ENCODE measurements around the gene SMOC2. TPM values are rescaled to one million over a fixed set of nuclear protein-coding genes. Genes with fewer than 3 reads are reported as not detected.

Gene SMOC2
- polyA plus RNA-seq, 1 of the 3 experiments (the other 2 are of a cell fraction), result not detected

DNA sequence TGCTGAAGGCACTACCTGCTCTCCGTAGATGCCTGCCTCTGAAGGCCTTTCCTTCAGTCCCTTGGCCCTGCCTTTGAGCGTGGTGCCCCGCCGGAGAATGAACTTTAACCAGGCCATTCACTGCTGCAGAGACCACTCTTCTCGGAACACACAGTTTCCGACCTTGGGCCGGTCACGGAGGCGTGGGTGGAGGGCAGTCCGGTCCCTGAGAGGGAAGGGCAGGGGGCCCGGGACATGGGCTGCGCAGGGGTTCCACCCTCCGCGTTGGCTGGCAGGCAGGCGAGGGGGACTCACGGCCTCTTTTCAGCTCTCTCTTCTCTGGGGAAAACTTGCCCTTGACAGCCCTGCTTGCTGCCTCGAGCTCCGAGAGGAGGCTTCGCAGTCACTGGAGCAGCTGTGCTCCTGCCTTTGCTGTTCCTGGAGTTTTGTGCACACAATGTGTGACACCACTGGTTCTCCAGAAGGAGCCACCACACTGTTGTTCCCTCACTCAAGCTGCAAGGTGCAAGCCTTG is 187.8 kb downstream of the SMOC2 start:
- 56% methylated on average over 8 of the region's 19 CpGs for WGBS (ENCODE audit: low lambda C conversion rate)
- no peak for DNase-seq
- Histone ChIP-seq H3K9ac (no peak overlapping the region), H3K9me2 (no peaks in the 10 kb centered on the region), H3K36me3 (replicated peaks in 1 of 2; ENCODE audit: control insufficient read depth in 1 of 2, insufficient read depth in 2 of 2, low read length in 1 of 2) (no peaks in the 10 kb centered on the region), H2AFZ (ENCODE audit: low read depth) (no peak overlapping the region), H3K79me2 (ENCODE audit: insufficient read depth) (no peaks in the 10 kb centered on the region), H3F3A (replicated peaks; ENCODE audit: insufficient read depth) (no peaks in the 10 kb centered on the region), H3K4me3 (ENCODE audit: low read depth in 2 of 2, low read length in 1 of 2) (no peak overlapping the region), H3K9me3 (no peaks in the 10 kb centered on the region), H3K4me1 (ENCODE audit: control insufficient read depth in 1 of 2, insufficient read depth in 2 of 2, low read depth in 1 of 2, low read length in 1 of 2) (peaks cover 0 to 34% of the 10 kb centered on the region in 2 experiments; a peak in 1 of 4 replicates), H4K20me1 (ENCODE audit: insufficient read depth) (no peaks in the 10 kb centered on the region), H3K27me3 (ENCODE audit: insufficient read depth) (no peaks in the 10 kb centered on the region), H3K27ac (ENCODE audit: low read depth in 2 of 2, low read length in 1 of 2) (no peak overlapping the region; a peak in 1 of 4 replicates), H3K4me2 (no peak overlapping the region)
- TF ChIP-seq RXRA (IDR thresholded peaks at IDR 0.05; ENCODE audit: borderline replicate concordance, low read depth) (no peak), FOXJ3 (CRISPR knock-in tag; IDR thresholded peaks at IDR 0.05) (no peak), GABPA (IDR thresholded peaks at IDR 0.05; ENCODE audit: low read depth) (no peak), MEF2A (IDR thresholded peaks at IDR 0.05; ENCODE audit: borderline replicate concordance, low read depth) (no peak), FOXM1 (IDR thresholded peaks at IDR 0.05; ENCODE audit: low read depth) (no peak), RFX5 (IDR thresholded peaks at IDR 0.05; ENCODE audit: low read length) (no peak)
- TF ChIP-seq, protein P1, sequence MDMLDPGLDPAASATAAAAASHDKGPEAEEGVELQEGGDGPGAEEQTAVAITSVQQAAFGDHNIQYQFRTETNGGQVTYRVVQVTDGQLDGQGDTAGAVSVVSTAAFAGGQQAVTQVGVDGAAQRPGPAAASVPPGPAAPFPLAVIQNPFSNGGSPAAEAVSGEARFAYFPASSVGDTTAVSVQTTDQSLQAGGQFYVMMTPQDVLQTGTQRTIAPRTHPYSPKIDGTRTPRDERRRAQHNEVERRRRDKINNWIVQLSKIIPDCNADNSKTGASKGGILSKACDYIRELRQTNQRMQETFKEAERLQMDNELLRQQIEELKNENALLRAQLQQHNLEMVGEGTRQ (IDR thresholded peaks at IDR 0.05; ENCODE audit: borderline replicate concordance, low read depth, low read length), result no peak
- CTCF ChIA-PET, result interaction anchor here (0.8 to 1.2 kb wide), 2 partner anchors 11 to 26 kb away, joined by 3 read pairs; no protein-coding TSS in a partner anchor
- POLR2A ChIA-PET, result no interaction called here

DNA sequence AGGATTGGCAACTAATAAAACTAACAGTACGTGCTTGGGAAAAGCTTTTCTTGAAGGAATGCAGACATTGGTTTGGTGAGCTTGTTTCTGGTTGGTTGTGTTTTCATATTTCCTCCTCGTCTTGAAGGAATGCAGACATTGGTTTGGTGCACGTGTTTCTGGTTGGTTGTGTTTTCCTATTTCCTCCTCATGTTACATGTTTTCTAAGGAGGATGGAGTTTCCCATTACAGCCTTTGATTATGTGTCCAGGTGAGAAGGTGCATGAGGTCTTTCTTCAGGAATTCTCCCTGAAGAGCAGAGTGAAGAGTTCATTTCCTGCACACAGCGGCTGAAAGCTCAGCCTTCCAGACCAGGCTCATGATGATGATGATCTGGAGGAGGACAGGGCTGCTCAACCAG is 190.6 kb downstream of the SMOC2 start:
- ChIA-PET CTCF (interaction anchor here (1.4 kb wide), 1 partner anchor 82 kb away, joined by 3 read pairs; no protein-coding TSS in a partner anchor), POLR2A (no interaction called here)
- Histone ChIP-seq H3K4me1 (ENCODE audit: control insufficient read depth in 1 of 2, insufficient read depth in 2 of 2, low read depth in 1 of 2, low read length in 1 of 2) (peaks cover 0 to 35% of the 10 kb centered on the region in 2 experiments; a peak in 1 of 4 replicates), H3K4me3 (ENCODE audit: low read depth in 2 of 2, low read length in 1 of 2) (no peak overlapping the region), H3K9me3 (no peaks in the 10 kb centered on the region), H4K20me1 (ENCODE audit: insufficient read depth) (no peaks in the 10 kb centered on the region), H3K4me2 (no peak overlapping the region), H3K27ac (ENCODE audit: low read depth in 2 of 2, low read length in 1 of 2) (no peak overlapping the region; a peak in 1 of 4 replicates), H3K79me2 (ENCODE audit: insufficient read depth) (no peaks in the 10 kb centered on the region), H3K36me3 (replicated peaks in 1 of 2; ENCODE audit: control insufficient read depth in 1 of 2, insufficient read depth in 2 of 2, low read length in 1 of 2) (no peaks in the 10 kb centered on the region), H3K9me2 (no peaks in the 10 kb centered on the region), H3K9ac (no peak overlapping the region), H2AFZ (ENCODE audit: low read depth) (no peak overlapping the region), H3K27me3 (ENCODE audit: insufficient read depth) (no peaks in the 10 kb centered on the region), H3F3A (replicated peaks; ENCODE audit: insufficient read depth) (no peaks in the 10 kb centered on the region)
- no peak for TF ChIP-seq FOXJ3 (CRISPR knock-in tag; IDR thresholded peaks at IDR 0.05)
- TF ChIP-seq TAF1 (IDR thresholded peaks at IDR 0.05; ENCODE audit: borderline replicate concordance, low read depth, low read length), result no peak
- TF ChIP-seq, protein P2, sequence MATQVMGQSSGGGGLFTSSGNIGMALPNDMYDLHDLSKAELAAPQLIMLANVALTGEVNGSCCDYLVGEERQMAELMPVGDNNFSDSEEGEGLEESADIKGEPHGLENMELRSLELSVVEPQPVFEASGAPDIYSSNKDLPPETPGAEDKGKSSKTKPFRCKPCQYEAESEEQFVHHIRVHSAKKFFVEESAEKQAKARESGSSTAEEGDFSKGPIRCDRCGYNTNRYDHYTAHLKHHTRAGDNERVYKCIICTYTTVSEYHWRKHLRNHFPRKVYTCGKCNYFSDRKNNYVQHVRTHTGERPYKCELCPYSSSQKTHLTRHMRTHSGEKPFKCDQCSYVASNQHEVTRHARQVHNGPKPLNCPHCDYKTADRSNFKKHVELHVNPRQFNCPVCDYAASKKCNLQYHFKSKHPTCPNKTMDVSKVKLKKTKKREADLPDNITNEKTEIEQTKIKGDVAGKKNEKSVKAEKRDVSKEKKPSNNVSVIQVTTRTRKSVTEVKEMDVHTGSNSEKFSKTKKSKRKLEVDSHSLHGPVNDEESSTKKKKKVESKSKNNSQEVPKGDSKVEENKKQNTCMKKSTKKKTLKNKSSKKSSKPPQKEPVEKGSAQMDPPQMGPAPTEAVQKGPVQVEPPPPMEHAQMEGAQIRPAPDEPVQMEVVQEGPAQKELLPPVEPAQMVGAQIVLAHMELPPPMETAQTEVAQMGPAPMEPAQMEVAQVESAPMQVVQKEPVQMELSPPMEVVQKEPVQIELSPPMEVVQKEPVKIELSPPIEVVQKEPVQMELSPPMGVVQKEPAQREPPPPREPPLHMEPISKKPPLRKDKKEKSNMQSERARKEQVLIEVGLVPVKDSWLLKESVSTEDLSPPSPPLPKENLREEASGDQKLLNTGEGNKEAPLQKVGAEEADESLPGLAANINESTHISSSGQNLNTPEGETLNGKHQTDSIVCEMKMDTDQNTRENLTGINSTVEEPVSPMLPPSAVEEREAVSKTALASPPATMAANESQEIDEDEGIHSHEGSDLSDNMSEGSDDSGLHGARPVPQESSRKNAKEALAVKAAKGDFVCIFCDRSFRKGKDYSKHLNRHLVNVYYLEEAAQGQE (IDR thresholded peaks at IDR 0.05; ENCODE audit: low read depth, low read length), result no peak
- no peak for TF ChIP-seq CHD2 (IDR thresholded peaks at IDR 0.05; ENCODE audit: low read length, partially characterized antibody)
- no peak for DNase-seq
- WGBS (ENCODE audit: low lambda C conversion rate), result 21% methylated on average over 4 of the region's 4 CpGs
